Neuron (in vitro differentiated cells): ENCODE results near the gene RAD17.
"Not testable (repeated sequence)": the region's sequence is repeated elsewhere in the genome, so short reads cannot be mapped to it uniquely, and the experiment has no call there.

ENCODE experiments used
- H2AFZ ChIP-seq: one replicate; pipeline ENCODE4 v1.6.1; 2013; ENCODE audit warnings: low read depth, mild to moderate bottlenecking, inconsistent platforms, low read length, moderate library complexity
- H3K27me3 ChIP-seq: one replicate; pipeline ENCODE4 v1.6.1; 2013; ENCODE audit warnings: low read length; ENCODE audit not compliant: insufficient read depth
- H3K36me3 ChIP-seq: one replicate; pipeline ENCODE4 v1.6.1; 2013; ENCODE audit warnings: low read length; ENCODE audit not compliant: insufficient read depth
- H3K4me1 ChIP-seq: one replicate; pipeline ENCODE4 v1.6.1; 2013; ENCODE audit warnings: low read length; ENCODE audit not compliant: insufficient read depth
- H3K4me3 ChIP-seq: 2 replicates; pipeline ENCODE4 v1.5.1; 2013; ENCODE audit warnings: mild to moderate bottlenecking, low read length, moderate library complexity
- H3K9me3 ChIP-seq: one replicate; pipeline ENCODE4 v1.6.1; 2013; ENCODE audit warnings: low read length

RAD17 gene

DNA sequence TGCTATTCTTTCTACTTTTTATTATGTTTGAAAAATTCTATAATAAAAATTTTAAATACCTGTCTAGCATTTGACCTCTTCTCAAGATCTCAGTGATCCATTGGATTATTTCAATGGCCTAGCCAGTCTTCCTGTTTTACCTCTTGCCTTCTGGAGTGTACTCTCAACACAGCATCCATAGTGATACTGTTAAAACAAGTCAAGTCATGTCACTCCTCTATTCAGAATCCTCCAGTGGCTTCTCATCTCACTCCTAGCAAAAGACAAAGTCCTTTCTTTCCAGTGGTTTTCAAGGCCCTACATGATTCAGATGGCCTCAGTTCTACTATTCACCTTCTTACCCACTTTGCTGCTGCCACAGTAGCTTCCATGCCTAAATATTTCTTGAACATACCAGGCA is 47.1 kb downstream of the RAD17 start:
- peaks cover 10% of the 10 kb centered on the region for H3K9me3 ChIP-seq
- no peak overlapping the region for H2AFZ ChIP-seq
- no peak overlapping the region for H3K4me3 ChIP-seq

DNA sequence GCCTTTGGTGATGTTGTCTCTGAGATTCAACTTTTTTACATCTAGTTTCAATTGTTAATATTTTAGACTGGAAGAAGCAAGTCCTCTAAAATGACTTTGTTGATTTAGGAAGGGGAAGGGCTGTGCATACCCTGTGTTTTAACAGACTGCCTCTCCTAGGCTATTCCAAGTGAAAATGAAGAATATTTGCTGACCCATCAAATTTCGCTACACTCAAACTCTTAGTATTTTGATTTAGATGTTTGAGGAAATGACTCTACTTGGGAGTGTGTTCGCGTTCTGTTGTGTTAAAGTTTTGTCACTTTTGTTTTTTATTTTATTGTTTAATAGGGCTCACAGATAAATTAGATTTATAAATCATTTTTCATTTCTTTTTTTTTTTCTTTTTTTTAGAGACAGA is 48.9 kb downstream of the RAD17 start:
- no peak overlapping the region for H3K4me3 ChIP-seq
- no peaks in the 10 kb centered on the region for H3K4me1 ChIP-seq
- no peaks in the 10 kb centered on the region for H3K27me3 ChIP-seq
- H2AFZ ChIP-seq = no peak overlapping the region
- H3K36me3 ChIP-seq = peaks cover 17% of the 10 kb centered on the region
- H3K9me3 ChIP-seq = peaks cover 10% of the 10 kb centered on the region

More for the DNA sequence above, 47.1 kb downstream of the RAD17 start:
- peaks cover 28% of the 10 kb centered on the region for H3K36me3 ChIP-seq
- H3K27me3 ChIP-seq = no peaks in the 10 kb centered on the region
- H3K4me1 ChIP-seq = no peaks in the 10 kb centered on the region

DNA sequence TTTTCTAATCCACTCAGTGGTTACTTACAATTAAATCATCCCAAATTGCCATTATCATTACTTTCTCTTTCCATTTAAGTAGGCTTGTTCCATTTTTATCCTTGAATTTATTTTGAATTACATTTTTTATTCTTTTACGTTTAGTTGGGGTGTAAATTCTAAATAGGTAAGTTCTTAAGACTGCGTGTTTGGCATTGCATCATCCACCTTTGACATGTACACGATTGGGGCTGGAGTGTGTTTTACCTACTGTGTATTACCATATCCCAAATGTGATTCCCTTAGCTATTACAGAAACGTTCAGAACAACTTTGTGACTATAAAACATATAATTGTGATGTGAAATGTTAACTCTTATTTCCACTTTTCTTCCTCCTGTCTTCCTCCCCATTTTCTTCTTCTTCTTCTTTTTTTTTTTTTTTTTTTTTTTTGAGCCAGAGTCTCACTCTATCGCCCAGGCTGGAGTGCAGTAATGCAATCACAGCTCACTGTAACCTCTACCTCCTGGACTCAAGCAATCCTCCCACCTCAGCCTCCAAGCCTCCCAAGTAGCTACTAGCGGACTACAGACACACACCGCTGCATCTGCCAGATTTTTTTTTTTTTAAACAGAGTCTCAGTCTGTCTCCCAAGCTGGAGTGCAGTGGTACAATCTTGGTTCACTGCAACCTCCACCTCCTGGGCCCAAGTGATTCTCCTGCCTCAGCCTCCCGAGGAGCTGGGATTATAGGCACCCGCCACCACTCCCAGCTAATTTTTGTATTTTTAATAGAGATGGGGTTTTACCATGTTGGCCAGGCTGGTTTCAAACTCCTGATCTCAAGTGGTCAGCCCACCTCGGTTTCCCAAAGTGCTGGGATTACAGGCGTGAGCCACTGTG is 62.0 kb downstream of the RAD17 start:
- H3K9me3 ChIP-seq = no peaks in the 10 kb centered on the region
- H3K4me3 ChIP-seq = no peak overlapping the region
- H3K4me1 ChIP-seq = no peaks in the 10 kb centered on the region
- no peaks in the 10 kb centered on the region for H3K36me3 ChIP-seq
- no peaks in the 10 kb centered on the region for H3K27me3 ChIP-seq
- H2AFZ ChIP-seq = no peak overlapping the region

DNA sequence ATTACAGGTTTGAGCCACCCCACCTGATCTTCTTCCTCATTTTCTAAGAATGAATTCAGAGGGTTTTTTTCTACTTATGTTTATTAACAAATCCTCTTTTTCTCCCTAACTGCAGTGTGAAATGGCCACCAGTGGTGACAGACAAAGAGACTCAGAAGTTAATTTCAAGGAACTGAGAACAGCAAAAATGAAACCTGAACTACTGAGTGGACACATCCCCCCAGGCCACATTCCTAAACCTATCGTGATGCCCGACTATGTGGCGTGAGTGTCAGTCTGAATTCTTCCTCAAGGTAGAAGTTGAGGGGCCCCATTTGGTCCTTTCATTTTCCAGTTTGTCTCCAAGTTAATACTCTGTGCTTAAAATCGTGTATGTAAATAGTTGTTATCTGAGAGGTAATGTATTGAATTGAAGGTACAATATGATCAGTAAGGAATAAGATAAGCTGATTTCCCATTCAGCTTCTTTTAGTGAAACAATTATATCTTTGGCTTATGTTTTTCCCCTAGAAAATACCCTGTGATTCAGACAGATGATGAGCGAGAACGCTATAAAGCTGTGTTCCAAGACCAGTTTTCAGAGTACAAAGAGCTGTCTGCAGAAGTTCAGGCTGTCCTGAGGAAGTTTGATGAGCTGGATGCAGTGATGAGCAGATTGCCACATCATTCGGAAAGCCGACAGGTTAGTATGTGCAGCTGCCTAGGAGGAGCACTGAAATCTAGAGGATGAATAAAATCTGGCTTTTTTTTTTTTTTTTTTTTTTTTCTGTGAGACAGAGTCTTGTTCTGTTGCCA is 63.0 kb downstream of the RAD17 start:
- Histone ChIP-seq H3K36me3 (no peaks in the 10 kb centered on the region), H3K4me3 (no peak overlapping the region), H3K27me3 (no peaks in the 10 kb centered on the region), H3K9me3 (no peaks in the 10 kb centered on the region), H3K4me1 (no peaks in the 10 kb centered on the region), H2AFZ (no peak overlapping the region)

- H3K9me3 ChIP-seq, H3K4me1 ChIP-seq, H3K36me3 ChIP-seq, H3K4me3 ChIP-seq, H2AFZ ChIP-seq, H3K27me3 ChIP-seq: not testable (repeated sequence)
Measured at GRCh38 chr5:69435276-69435884, 65.8 kb downstream of the RAD17 start.

- H3K9me3 ChIP-seq = no peaks in the 10 kb centered on the region
- H3K4me1 ChIP-seq = no peaks in the 10 kb centered on the region
- no peaks in the 10 kb centered on the region for H3K27me3 ChIP-seq
- no peak overlapping the region for H3K4me3 ChIP-seq
- no peak overlapping the region for H2AFZ ChIP-seq
- no peaks in the 10 kb centered on the region for H3K36me3 ChIP-seq
Measured at GRCh38 chr5:69444127-69444754, 74.6 kb downstream of the RAD17 start.

DNA sequence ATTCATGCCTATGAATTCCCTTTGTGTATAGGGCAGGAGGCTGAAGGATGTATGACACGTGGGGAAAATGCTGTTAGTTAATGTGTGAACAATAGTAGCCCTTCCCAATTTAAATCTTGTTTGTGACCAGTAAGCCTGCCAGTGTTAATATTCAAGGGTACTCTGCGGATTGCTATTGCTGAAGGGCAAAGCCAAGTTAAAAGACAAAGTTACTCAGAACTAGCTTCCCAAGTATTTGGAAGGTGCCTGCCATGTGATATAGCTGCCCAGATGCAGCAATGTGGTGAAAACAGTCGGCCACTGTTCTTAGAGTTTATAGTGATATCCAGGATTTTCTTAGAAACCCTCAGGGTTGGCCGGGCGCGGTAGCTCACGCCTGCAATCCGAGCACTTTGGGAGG is 79.9 kb downstream of the RAD17 start:
- H3K27me3 ChIP-seq = no peaks in the 10 kb centered on the region
- H3K4me1 ChIP-seq = peaks cover 4% of the 10 kb centered on the region
- no peak overlapping the region for H2AFZ ChIP-seq
- no peaks in the 10 kb centered on the region for H3K36me3 ChIP-seq
- H3K9me3 ChIP-seq = no peaks in the 10 kb centered on the region
- H3K4me3 ChIP-seq = no peak overlapping the region

DNA sequence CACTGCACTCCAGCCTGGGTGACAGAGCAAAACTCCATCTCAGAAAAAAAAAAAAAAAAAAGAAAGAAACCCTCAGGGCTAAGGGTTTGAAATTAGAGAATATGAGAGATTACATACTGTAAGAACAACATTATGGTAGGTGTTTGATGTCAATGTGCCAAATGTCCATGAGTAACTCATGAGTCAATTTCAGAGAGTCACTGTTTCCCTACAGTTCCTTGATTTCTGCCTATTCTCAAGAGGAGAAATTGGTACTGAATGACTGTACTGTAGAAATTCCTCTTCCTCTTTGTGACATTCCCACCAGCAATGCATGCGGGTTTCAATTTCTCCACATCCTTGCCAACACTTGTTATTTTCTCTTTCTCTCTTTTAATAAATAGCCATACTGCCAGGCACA is 80.5 kb downstream of the RAD17 start:
- Histone ChIP-seq H3K4me1 (peaks cover 8% of the 10 kb centered on the region), H2AFZ (no peak overlapping the region), H3K9me3 (no peaks in the 10 kb centered on the region), H3K4me3 (no peak overlapping the region), H3K36me3 (no peaks in the 10 kb centered on the region), H3K27me3 (no peaks in the 10 kb centered on the region)

DNA sequence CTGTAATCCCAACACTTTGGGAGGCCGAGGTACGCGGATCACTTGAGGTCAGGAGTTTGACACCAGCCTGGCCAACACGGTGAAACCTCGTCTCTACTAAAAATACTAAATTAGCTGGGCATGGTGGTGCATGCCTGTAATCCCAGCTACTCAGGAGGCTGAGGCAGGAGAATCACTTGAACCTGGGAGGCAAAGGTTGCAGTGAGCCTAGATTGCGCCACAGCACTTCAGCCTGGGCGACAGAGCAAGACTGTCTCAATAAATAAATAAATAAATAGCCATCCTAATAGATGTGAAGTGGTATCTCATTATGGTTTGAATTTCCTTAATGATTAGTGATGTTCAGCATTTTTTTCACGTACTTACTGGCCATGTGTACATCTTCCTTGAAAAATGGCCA is 80.9 kb downstream of the RAD17 start:
- H3K36me3 ChIP-seq, H2AFZ ChIP-seq, H3K27me3 ChIP-seq, H3K9me3 ChIP-seq, H3K4me1 ChIP-seq, H3K4me3 ChIP-seq: not testable (repeated sequence)

DNA sequence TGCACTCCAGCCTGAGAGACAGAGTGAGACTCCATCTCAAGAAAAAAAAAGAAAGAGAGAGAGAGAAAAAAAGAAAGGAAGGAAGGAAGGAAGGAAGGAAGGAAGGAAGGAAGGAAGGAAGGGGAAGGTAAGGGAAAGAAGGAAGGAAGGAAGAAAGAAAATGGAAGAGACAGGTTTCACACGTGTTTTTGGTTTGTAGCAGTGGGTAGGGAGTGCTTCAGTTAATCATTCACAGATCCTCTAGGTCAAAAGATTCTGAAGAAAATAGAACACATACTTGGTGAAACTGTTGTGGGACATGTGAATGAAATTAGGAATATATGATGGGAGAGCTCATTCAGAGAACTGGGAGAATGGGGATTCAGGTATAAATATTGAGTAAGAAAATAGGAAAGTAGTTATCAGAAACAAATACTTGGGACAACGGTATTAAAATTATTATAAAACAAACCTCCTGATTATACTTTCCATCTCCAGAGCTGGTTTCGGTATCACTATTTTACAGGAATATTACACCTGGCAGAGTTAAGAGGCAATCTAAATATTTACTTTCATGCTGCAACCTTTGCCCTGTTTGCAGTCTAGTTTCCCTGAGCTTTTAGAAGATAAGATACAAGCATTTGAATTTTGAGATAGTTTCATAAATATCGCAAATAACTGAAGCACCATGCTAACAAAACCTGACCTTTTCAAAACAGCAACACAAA is 82.5 kb downstream of the RAD17 start:
- Histone ChIP-seq H3K36me3 (no peaks in the 10 kb centered on the region), H3K4me3 (no peak overlapping the region), H2AFZ (no peak overlapping the region), H3K27me3 (no peaks in the 10 kb centered on the region), H3K9me3 (no peaks in the 10 kb centered on the region), H3K4me1 (peaks cover 8% of the 10 kb centered on the region)

DNA sequence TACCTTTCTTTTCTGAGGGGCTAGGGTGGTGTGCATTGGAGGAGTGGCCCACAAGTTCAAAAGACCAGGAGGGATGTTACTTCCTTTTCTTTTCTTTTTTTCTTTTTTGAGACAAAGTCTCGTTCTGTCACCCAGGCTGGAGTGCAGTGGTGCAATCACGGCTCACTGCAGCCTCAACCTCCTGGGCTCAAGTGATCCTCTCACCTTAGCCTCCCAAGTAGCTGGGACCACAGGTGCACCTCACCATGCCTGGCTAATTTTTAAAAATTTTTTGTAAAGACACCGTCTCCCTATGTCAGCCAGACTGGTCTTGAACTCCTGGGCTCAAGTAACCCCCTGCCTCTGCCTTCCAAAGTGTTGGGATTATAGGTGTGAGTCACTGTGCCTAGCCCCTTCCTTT is 83.9 kb downstream of the RAD17 start:
- not testable (repeated sequence) for H3K9me3 ChIP-seq, H3K4me1 ChIP-seq, H3K36me3 ChIP-seq, H3K4me3 ChIP-seq, H2AFZ ChIP-seq, H3K27me3 ChIP-seq

GRCh38 chr5:69454460-69455249 is 85.0 kb downstream of the RAD17 start:
- no peaks in the 10 kb centered on the region for H3K27me3 ChIP-seq
- peak overlapping the region; percentile 44 for H2AFZ ChIP-seq
- peaks cover 8% of the 10 kb centered on the region for H3K4me1 ChIP-seq
- H3K9me3 ChIP-seq = no peaks in the 10 kb centered on the region
- H3K36me3 ChIP-seq = no peaks in the 10 kb centered on the region
- H3K4me3 ChIP-seq = no peak overlapping the region
